HFF-Myc (cell line): Measurements from ENCODE around the gene GRIK4.

Experiments used
- DNase-seq: peaks from one replicate; pipeline ENCODE4 v3.0.0-alpha.2; 2011; ENCODE audit warnings: low read depth; ENCODE audit errors: extremely low read depth
- H3K4me3 ChIP-seq: replicated peaks from 2 replicates; pipeline ENCODE4 v1.5.1; 2011; ENCODE audit warnings: low read depth, mild to moderate bottlenecking, control low read depth, low read length
- TF ChIP-seq, protein P1 (sequence below): IDR thresholded peaks from 2 replicates; pipeline ENCODE4 v1.5.1; 2012; ENCODE audit warnings: mild to moderate bottlenecking, low read depth, low read length, control low read depth; ENCODE audit errors: missing control alignments

The GRIK4 gene

DNA sequence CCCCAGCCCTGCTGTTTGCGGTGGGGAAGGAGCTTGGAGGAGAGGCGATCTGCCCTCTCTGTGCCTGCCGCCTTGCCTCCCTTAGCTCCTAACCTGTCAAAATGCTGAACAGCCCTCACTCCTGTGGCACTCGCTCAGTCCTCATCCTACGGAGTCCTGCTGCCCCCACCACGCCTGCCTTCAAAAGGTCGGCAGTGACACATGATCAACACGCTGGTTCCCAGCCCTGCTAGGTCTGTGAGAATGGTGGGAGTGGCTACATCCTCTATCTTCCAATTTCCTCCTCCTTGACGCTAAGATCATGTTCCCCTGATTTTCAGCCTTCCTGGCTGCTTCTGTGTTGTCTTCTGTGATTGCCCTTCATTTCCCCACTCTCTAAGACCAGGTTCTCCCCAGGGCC lies 392.1 kb downstream of the GRIK4 start:
- TF ChIP-seq, protein P1, sequence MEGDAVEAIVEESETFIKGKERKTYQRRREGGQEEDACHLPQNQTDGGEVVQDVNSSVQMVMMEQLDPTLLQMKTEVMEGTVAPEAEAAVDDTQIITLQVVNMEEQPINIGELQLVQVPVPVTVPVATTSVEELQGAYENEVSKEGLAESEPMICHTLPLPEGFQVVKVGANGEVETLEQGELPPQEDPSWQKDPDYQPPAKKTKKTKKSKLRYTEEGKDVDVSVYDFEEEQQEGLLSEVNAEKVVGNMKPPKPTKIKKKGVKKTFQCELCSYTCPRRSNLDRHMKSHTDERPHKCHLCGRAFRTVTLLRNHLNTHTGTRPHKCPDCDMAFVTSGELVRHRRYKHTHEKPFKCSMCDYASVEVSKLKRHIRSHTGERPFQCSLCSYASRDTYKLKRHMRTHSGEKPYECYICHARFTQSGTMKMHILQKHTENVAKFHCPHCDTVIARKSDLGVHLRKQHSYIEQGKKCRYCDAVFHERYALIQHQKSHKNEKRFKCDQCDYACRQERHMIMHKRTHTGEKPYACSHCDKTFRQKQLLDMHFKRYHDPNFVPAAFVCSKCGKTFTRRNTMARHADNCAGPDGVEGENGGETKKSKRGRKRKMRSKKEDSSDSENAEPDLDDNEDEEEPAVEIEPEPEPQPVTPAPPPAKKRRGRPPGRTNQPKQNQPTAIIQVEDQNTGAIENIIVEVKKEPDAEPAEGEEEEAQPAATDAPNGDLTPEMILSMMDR = no peak
- DNase-seq = no peak

GRCh38 chr11:120904116-120904515 lies 392.6 kb downstream of the GRIK4 start:
- no peak overlapping the region for H3K4me3 ChIP-seq
- TF ChIP-seq, protein P1 = no peak
- no peak for DNase-seq

More for the DNA sequence above, 392.1 kb downstream of the GRIK4 start:
- no peak overlapping the region for H3K4me3 ChIP-seq

DNA sequence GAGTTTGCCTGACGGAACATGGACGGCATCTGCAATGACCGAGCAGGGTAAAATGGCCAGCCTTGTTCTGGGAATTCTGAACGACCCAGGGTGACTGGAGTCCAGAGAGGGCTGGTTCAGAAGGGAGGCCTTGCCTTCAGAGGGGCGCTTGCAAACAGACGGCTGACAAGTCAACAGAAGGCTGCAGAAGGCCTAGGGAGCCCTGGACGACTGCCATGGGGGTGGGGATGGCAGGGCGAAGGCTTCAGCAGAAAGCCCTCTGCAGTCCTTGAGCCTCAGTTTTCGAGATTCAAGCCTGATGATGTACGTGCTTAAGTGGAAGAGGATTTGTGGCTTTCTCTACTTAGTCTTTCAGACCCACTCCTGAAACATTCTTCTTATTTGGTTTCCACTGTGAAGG lies 395.2 kb downstream of the GRIK4 start:
- H3K4me3 ChIP-seq = no peak overlapping the region

GRCh38 chr11:120907971-120908370 lies 396.4 kb downstream of the GRIK4 start:
- no peak for DNase-seq
- TF ChIP-seq, protein P1 = no peak
- H3K4me3 ChIP-seq = no peak overlapping the region

More for the DNA sequence above, 395.2 kb downstream of the GRIK4 start:
- DNase-seq = no peak
- TF ChIP-seq, protein P1 = no peak

DNA sequence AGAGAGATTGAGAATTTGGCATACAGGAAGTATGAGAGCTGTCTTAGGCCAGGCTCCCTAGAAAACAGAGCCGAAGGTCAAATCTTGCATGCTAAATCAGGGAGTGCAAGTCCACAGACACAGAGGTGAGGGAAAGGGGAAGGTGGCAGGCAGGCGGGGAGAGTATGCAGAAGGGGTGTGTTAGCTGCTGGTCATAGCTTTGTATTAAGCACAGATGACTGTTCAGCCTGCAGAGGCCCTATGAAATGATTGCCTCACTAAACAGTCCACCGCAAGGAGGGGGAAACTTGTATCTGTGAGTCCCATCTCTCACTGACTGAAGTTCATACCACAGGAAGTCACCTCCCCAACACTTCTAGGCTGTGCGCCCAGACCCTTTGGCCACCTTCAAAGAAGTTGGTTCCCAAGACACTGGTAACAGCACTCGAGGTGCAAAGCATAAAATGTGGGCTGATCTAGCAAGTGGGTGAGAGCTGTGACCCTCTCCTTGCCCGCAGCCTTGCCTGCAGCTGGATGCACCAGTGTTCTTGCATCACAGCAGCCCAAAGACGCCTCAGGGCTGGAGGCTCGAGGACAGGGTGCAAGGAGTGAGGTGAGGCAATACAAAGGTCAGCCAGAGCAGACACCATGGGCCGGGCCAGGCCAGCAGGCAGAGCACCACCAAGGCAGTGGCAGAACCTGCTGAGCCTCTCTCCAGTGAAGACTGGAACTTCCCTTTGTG lies 397.1 kb downstream of the GRIK4 start:
- DNase-seq = no peak
- TF ChIP-seq, protein P1 = no peak
- no peak overlapping the region for H3K4me3 ChIP-seq

DNA sequence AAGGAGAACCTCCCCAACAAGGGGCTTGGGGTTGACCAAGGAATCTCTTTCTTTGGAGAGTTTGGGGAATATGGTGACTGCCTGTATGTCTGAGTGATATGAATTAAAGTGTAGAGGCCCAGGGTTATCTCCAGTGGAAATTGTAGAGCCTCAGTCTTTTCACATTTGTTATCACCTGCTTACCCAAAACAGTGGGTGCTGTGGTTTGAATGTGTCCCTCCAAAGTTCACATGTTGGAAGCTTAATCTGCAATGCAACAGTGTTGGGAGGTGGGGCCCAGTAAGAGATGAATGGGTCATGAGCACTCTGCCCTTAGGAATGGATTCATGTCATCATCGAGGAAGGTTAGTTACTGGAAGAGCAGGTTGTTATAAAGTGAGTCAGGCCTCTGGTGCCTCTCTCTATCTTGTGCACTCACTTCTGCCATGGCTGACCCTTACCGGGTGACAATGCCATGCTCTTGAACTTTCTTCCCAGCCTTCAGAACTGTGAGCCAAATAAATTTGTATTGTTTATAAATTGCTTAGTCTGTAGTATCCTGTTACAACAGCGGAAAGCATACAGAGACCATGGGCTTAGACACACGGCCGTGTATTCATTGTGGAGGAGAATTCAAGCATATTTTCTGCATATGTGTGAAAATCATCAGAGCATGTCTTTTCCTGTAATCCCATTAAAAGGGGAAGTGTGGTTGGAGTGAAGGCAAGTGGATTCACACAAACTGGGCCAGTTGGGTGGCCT lies 398.3 kb downstream of the GRIK4 start:
- TF ChIP-seq, protein P1 = no peak
- no peak overlapping the region for H3K4me3 ChIP-seq
- no peak for DNase-seq
